Daoy (cell line): ENCODE data around the gene DCLRE1B. TPM values are rescaled to one million over a fixed set of nuclear protein-coding genes. Genes with fewer than 3 reads are reported as not detected.
"Not testable (repeated sequence)": the region's sequence is repeated elsewhere in the genome, so short reads cannot be mapped to it uniquely, and the experiment has no call there.

Experiments used
- DNase-seq: peaks from one replicate; pipeline ENCODE4 v3.0.0-alpha.2; 2015; ENCODE audit warnings: low read depth
- total RNA-seq: library from RNA; depleted of rRNA; stranded (reverse); fragments of >200 nt; shearing (Covaris generic); gene quantifications from 2 replicates; pipeline ENCODE4 v1.2.3, GENCODE V29; 2014; rRNA removed

Gene DCLRE1B
- total RNA-seq, 1 experiment from 2014 or later = 19.5 TPM

DNA sequence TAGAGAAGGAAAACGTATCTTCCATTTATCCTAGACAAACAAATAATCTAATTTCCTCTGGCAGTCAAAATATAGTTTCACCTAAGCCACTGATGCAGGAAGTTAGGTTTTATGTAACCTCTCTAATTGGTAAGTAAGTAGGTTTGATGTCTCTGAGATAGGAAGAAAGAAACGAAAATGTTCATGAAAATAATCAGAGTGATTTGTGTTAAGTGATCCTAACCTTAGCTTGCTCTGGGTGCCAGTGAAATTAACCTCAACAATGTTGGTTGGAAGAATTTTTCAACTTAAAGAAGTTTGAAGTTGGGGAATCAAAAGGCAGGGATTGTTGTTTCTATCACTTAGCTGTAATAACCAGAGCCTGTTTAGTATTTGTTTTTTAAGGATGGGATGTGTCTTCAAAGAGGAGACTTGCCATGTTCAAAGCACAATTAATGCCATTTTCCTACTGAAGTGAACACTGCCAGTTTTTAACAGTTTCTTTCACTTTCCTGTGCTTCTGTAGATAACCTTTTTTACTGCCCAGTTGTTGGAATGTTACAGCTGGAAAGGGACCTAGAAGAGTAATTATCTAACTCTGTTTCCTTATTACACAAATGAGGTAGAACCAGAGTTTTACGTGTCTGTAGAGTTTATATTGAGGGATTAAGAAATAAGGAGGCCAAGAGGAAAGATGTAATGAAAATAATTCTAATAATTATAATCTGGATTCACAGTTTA, 42.4 kb downstream of the DCLRE1B start:
- DNase-seq = no peak

DNA sequence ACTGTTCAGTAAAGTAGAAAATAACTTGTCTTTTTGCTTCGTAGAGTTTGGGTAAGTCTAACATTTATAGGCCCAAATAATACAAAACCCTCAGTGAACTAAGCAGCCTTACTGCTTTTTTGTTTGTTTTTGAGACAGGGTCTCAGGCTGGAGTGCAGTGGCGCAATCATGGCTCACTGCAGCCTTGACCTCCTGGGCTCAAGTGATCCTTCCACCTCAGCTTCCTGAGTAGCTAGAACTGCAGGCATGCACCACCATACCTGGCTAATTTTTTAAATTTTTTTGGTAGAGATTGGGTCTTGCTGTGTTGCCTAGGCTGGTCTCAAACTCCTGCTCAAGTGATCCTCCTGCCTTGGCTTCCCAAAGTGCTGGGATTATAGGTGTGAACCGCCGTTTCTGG, 43.0 kb downstream of the DCLRE1B start:
- not testable (repeated sequence) for DNase-seq

DNA sequence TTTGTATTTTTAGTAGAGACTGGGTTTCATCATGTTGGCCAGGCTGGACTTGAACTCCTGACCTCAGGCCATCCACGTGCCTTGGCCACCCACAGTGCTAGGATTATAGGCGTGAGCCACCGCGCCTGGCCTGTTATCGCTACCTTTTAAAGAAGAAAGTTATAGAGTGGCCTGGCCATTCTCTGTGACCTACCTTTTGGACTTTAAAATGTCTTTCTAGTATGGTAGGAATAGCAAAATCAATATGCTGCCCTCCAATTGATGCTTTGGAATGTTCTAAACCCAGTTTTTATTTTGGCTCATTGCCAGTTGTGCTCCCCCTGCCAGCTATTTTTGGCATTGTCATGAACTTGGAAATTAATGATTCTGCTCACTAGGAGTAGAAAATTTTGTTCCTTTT, 43.9 kb downstream of the DCLRE1B start:
- no peak for DNase-seq

DNA sequence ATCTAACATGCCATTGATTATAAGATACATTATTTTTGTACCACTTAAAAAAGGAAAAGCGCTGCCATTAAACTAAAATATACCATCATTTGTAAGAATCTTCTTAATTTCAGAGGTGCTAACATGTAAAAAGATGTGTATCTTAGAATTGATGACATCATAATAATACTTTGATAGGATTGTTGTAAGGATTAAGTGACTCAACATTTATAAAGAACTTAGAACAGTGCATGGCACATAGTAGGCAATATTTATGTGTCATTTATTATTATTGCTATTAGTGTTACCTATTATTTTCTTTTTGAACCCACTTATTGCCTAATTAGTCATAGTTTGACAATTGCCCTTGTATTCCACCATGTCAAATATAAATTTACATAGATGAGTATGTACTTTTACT, 45.8 kb downstream of the DCLRE1B start:
- no peak for DNase-seq

DNA sequence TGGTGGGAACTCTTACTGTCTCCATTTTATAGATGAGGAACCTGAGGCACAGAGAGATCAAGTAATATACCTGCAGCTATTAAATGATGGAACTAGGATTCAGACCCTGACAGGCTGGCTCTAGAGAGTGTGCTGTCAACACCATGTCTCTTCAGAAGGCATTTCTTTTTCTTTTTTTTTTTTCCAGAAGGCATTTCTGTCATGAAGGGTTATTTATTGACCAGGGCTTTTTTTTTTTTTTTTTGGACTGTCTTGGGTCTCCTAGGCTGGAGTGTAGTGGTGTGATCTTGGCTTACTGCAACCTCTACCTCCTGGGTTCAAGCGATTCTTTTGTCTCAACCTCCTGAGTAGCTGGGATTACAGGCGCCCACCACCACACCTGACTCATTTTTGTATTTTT, 46.6 kb downstream of the DCLRE1B start:
- DNase-seq = no peak

DNA sequence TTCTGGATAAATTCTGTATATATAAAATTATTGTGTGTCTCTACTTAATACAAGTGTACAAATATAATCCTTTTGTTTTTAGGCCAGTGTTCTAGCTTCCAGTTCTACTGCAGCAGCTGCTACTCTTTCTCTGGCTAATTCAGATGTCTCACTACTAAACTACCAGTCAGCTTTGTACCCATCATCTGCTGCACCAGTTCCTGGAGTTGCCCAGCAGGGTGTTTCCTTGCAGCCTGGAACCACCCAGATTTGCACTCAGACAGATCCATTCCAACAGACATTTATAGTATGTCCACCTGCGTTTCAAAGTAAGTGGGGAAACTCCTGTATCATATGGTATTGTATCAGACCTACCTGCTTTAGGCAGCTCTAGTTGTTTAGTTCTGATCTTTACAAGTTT, 52.9 kb downstream of the DCLRE1B start:
- DNase-seq = no peak

DNA sequence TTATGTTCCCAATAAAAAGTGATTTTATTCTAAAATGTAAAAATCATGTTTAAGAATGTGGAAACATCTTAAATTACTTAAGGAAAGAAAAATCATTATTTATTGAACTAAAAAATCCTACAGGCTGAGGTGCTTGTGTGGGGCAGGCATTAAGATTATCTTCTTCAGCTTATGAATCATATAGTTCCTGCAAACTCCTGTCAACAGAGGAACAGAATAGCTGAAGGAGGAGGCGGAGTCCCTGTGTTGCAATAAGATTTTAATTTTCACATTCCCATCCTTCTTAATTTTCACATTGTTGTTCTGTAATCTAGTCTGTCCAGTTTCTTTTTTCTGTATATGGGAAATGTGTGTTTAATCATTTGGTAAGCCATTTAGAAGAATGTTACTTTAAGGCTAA, 53.6 kb downstream of the DCLRE1B start:
- no peak for DNase-seq

DNA sequence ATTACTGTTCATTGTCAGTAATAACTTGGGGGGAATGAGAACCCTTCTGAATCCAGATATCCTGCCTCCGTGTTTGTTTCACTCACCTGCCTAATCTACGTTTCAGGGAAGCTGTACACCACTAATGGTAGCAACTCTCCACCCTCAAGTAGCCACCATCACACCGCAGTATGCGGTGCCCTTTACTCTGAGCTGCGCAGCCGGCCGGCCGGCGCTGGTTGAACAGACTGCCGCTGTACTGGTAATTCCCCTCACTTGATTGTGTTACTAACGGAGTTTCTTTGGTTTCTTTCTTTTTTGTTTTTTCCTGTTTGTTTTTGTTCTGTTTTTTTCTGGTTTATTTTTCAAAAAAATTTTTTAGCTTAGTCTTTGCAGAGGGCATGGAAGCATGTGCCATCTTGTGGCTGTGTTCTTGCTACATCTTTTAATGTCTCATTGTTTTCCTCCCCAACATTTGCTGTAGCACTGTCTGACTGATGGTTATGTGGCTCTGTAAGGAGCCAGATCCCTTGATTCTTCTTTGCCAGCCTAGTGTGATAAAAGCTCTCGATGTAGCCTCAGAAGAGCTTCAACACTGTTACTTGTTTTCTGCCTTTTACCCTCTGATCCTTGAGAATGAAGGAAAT, 58.3 kb downstream of the DCLRE1B start:
- no peak for DNase-seq

Other genes starting within 250 kb of the DCLRE1B start
- gene PHTF1, start 145.8 kb upstream of the DCLRE1B start, total RNA-seq = 89.4 and 93.0 TPM in 2 replicates
- gene RSBN1, start 92.8 kb upstream of the DCLRE1B start, total RNA-seq = 8.9 and 11.8 TPM in 2 replicates
- gene PTPN22, start 33.6 kb upstream of the DCLRE1B start, total RNA-seq = 1.5 and 4.1 TPM in 2 replicates
- gene BCL2L15, start 17.7 kb upstream of the DCLRE1B start, total RNA-seq = 0.06 and 0.12 TPM in 2 replicates
- 51.6 and 55.9 TPM in 2 replicates for gene AP4B1, start 527 bp upstream of the DCLRE1B start, total RNA-seq
- 20.0 and 22.3 TPM in 2 replicates for gene HIPK1, start 24.0 kb downstream of the DCLRE1B start, total RNA-seq
- gene OLFML3, start 74.1 kb downstream of the DCLRE1B start, total RNA-seq = 2.3 and 2.4 TPM in 2 replicates
- gene SYT6, start 248.5 kb downstream of the DCLRE1B start, total RNA-seq = not detected in 2 replicates